AG04450 (cell line): ENCODE measurements around the gene TBX10. TPM values are rescaled to one million over a fixed set of nuclear protein-coding genes. Genes with fewer than 3 reads are reported as not detected.

Experiments used
- CTCF ChIA-PET: fragments of 300-600, 350-600 bp; formaldehyde crosslinking; extraction: SDS; loops from one replicate; lab custom pipeline; 2022; ENCODE audit warnings: antibody characterized with exemption, inconsistent platforms; lab: Charles Lee
- POLR2A ChIA-PET: fragments of 350-600 bp; formaldehyde crosslinking; extraction: SDS; loops from one replicate; lab custom pipeline; 2021; ENCODE audit warnings: antibody characterized with exemption, inconsistent platforms; lab: Yijun Ruan, JAX
- DNase-seq: peaks from one replicate; pipeline ENCODE4 v3.0.0-alpha.2; 2011; ENCODE audit warnings: low read depth, low spot score
- H3K27ac ChIP-seq: one replicate; pipeline ENCODE4 v1.5.1; 2012; ENCODE audit warnings: low read depth, low read length, control low read depth
- H3K27me3 ChIP-seq: one replicate; pipeline ENCODE4 v1.6.0; 2012; ENCODE audit warnings: low read length; ENCODE audit not compliant: control insufficient read depth, insufficient read depth
- H3K4me3 ChIP-seq: 2 replicates; pipeline ENCODE4 v1.5.1; 2011; ENCODE audit warnings: mild to moderate bottlenecking, low read depth, low read length, control low read depth
- H3K9me3 ChIP-seq: 2 replicates; pipeline ENCODE4 v1.5.1; 2012; ENCODE audit warnings: low read length; ENCODE audit not compliant: control insufficient read depth, insufficient read depth
- CTCF ChIP-seq: IDR thresholded peaks from 2 replicates; pipeline ENCODE4 v1.5.1; 2011; ENCODE audit warnings: low read depth, low read length, control low read depth, inconsistent platforms
- polyA plus RNA-seq: library from polyadenylated mRNA; depleted of rRNA; stranded (reverse); fragments of >200 nt; gene quantifications from 2 replicates; pipeline ENCODE4 v1.2.3, GENCODE V29; 2011

Gene TBX10
- polyA plus RNA-seq, 1 experiment, result not detected

GRCh38 chr11:67631853-67632174 lies 7.7 kb downstream of the TBX10 start:
- no peak for TF ChIP-seq CTCF
- Histone ChIP-seq H3K27me3 (peaks cover 5% of the 10 kb centered on the region), H3K27ac (no peak overlapping the region), H3K9me3 (no peaks in the 10 kb centered on the region; the same call in 1 of the 2 replicates), H3K4me3 (no peak overlapping the region)
- DNase-seq, result no peak
- CTCF ChIA-PET, result no interaction called here
- POLR2A ChIA-PET, result no interaction called here

GRCh38 chr11:67631411-67631810 lies 8.2 kb downstream of the TBX10 start:
- TF ChIP-seq CTCF, result no peak
- DNase-seq, result no peak
- ChIA-PET POLR2A (no interaction called here), CTCF (interaction anchor here (4.3 kb wide), 1 partner anchor 16 kb away, joined by 44 read pairs; no protein-coding TSS in a partner anchor)
- H3K9me3 ChIP-seq, result no peaks in the 10 kb centered on the region; the same call in 1 of the 2 replicates
- no peak overlapping the region for H3K4me3 ChIP-seq
- peaks cover 5% of the 10 kb centered on the region for H3K27me3 ChIP-seq
- no peak overlapping the region for H3K27ac ChIP-seq

- Histone ChIP-seq H3K27ac (no peak overlapping the region), H3K9me3 (no peaks in the 10 kb centered on the region; the same call in 1 of the 2 replicates), H3K4me3 (peak overlapping the region; percentile 79), H3K27me3 (peaks cover 5% of the 10 kb centered on the region)
- DNase-seq, result no peak
- ChIA-PET CTCF (interaction anchor here (0.6 to 4.3 kb wide), 7 partner anchors 11 to 210 kb away, joined by 3 to 44 read pairs (median 5); no protein-coding TSS in a partner anchor), POLR2A (no interaction called here)
- no peak for TF ChIP-seq CTCF
Observed at GRCh38 chr11:67630943-67631331, 8.6 kb downstream of the TBX10 start.

GRCh38 chr11:67630228-67630942 lies 9.2 kb downstream of the TBX10 start:
- peak; percentile 87 for DNase-seq
- Histone ChIP-seq H3K27ac (peak overlapping the region; percentile 39), H3K27me3 (peaks cover 5% of the 10 kb centered on the region), H3K9me3 (no peaks in the 10 kb centered on the region; the same call in 1 of the 2 replicates), H3K4me3 (peak overlapping the region; percentile 79)
- CTCF ChIA-PET, result interaction anchor here (0.5 to 4.3 kb wide), 11 partner anchors 10 to 1102 kb away, joined by 3 to 44 read pairs (median 3); no protein-coding TSS in a partner anchor
- peak; percentile 65 for TF ChIP-seq CTCF
- POLR2A ChIA-PET, result interaction anchor here (1.1 to 1.6 kb wide), 2 partner anchors 16 to 47 kb away, joined by 5 to 6 read pairs; partner anchors contain the start of gene GSTP1
